Smooth muscle cell of the coronary artery (primary cell): Measurements from ENCODE around the gene FTL. TPM values are rescaled to one million over a fixed set of nuclear protein-coding genes. Genes with fewer than 3 reads are reported as not detected.

Experiments
- total RNA-seq: library from RNA; depleted of rRNA; stranded (reverse); fragments of >200 nt; gene quantifications from 2 replicates; pipeline ENCODE4 v1.2.3, GENCODE V29; 2014; ENCODE audit warnings: low replicate concordance

FTL gene
- 1,491 and 2,478 TPM in 2 replicates for total RNA-seq

GRCh38 chr19:48965040-48965805 is at the start of gene FTL:
TSS of gene FTL (plus strand) at chr19:48965309. CDS start at chr19:48965508, 199 bp downstream.

GRCh38 chr19:48933382-48933932 is 31.7 kb upstream of the FTL start, which contains the start of gene DHDH:
TSS of gene DHDH (plus strand) at chr19:48933699. CDS start at chr19:48933722, 23 bp downstream.

GRCh38 chr19:48954595-48955307 is 10.4 kb upstream of the FTL start, which contains the start of gene BAX:
TSS of gene BAX (plus strand) at chr19:48954875. CDS start at chr19:48954929, 54 bp downstream.

GRCh38 chr19:48993175-48994034 is 28.3 kb downstream of the FTL start, which contains the start of the genes GYS1 and RUVBL2:
TSS of gene GYS1 (minus strand) at chr19:48993309. CDS start at chr19:48993112, 197 bp downstream.
TSS of gene RUVBL2 (plus strand) at chr19:48993887. CDS start at chr19:48993912, 25 bp downstream.

Other genes starting within 250 kb of the FTL start
- 0.12 and 0.30 TPM in 2 replicates for gene MAMSTR, start 245.6 kb upstream of the FTL start, total RNA-seq
- gene RASIP1, start 224.7 kb upstream of the FTL start, total RNA-seq, result 0.30 and 0.59 TPM in 2 replicates
- not detected in 2 replicates for gene IZUMO1, start 218.4 kb upstream of the FTL start, total RNA-seq
- gene FUT1, start 212.7 kb upstream of the FTL start, total RNA-seq, result under 0.01 and 0.68 TPM in 2 replicates
- not detected in 2 replicates for gene FGF21, start 209.8 kb upstream of the FTL start, total RNA-seq
- gene BCAT2, start 154.3 kb upstream of the FTL start, total RNA-seq, result 24.1 and 34.1 TPM in 2 replicates
- gene HSD17B14, start 128.8 kb upstream of the FTL start, total RNA-seq, result 5.3 and 8.8 TPM in 2 replicates
- gene PLEKHA4, start 96.7 kb upstream of the FTL start, total RNA-seq, result 8.3 and 20.7 TPM in 2 replicates
- gene PPP1R15A, start 92.9 kb upstream of the FTL start, total RNA-seq, result 37.8 and 59.0 TPM in 2 replicates
- gene TULP2, start 66.6 kb upstream of the FTL start, total RNA-seq, result 0.08 and 0.59 TPM in 2 replicates
- gene NUCB1, start 65.0 kb upstream of the FTL start, total RNA-seq, result 113 and 238 TPM in 2 replicates
- 0.38 and 0.82 TPM in 2 replicates for gene DHDH, start 31.6 kb upstream of the FTL start, total RNA-seq
- 65.3 and 139 TPM in 2 replicates for gene BAX, start 10.4 kb upstream of the FTL start, total RNA-seq
- 27.9 and 31.0 TPM in 2 replicates for gene GYS1, start 28.0 kb downstream of the FTL start, total RNA-seq
- 246 and 247 TPM in 2 replicates for gene RUVBL2, start 28.6 kb downstream of the FTL start, total RNA-seq
- gene LHB, start 51.8 kb downstream of the FTL start, total RNA-seq, result 0.15 TPM in 1 of 2 replicates, not detected in the other
- gene CGB3, start 59.0 kb downstream of the FTL start, total RNA-seq, result not detected in 2 replicates
- not detected in 2 replicates for gene CGB2, start 66.6 kb downstream of the FTL start, total RNA-seq
- gene CGB1, start 71.6 kb downstream of the FTL start, total RNA-seq, result not detected in 2 replicates
- not detected in 2 replicates for gene CGB5, start 78.5 kb downstream of the FTL start, total RNA-seq
- not detected in 2 replicates for gene CGB8, start 83.8 kb downstream of the FTL start, total RNA-seq
- gene CGB7, start 92.4 kb downstream of the FTL start, total RNA-seq, result 0.15 and 0.23 TPM in 2 replicates
- gene NTF4, start 99.5 kb downstream of the FTL start, total RNA-seq, result 0.23 TPM in 1 of 2 replicates, not detected in the other
- not detected in 2 replicates for gene KCNA7, start 107.4 kb downstream of the FTL start, total RNA-seq
- 119 and 188 TPM in 2 replicates for gene SNRNP70, start 120.1 kb downstream of the FTL start, total RNA-seq
- gene LIN7B, start 149.1 kb downstream of the FTL start, total RNA-seq, result 6.2 and 16.4 TPM in 2 replicates
- 0.70 and 1.4 TPM in 2 replicates for gene C19orf73, start 153.8 kb downstream of the FTL start, total RNA-seq
- gene PPFIA3, start 154.2 kb downstream of the FTL start, total RNA-seq, result 1.3 and 2.1 TPM in 2 replicates
- gene HRC, start 190.1 kb downstream of the FTL start, total RNA-seq, result 0.12 and 0.30 TPM in 2 replicates
- 7.5 and 10.6 TPM in 2 replicates for gene TRPM4, start 192.5 kb downstream of the FTL start, total RNA-seq